BJ (cell line): ENCODE data around the gene TNRC6C. TPM values are rescaled to one million over a fixed set of nuclear protein-coding genes. Genes with fewer than 3 reads are reported as not detected.

Experiments used
- CTCF ChIA-PET: fragments of 350-600 bp; formaldehyde crosslinking; extraction: SDS; loops from one replicate; lab custom pipeline; 2021; ENCODE audit warnings: antibody characterized with exemption, inconsistent platforms; lab: Yijun Ruan, JAX
- POLR2A ChIA-PET: fragments of 300-600 bp; sonication (Branson Sonifier 250); formaldehyde crosslinking; extraction: SDS; loops from one replicate; lab custom pipeline; 2021; ENCODE audit warnings: antibody characterized with exemption; lab: Charles Lee
- DNase-seq: peaks from one replicate; pipeline ENCODE4 v3.0.0-alpha.2; 2011; ENCODE audit warnings: low read depth
- H3K27me3 ChIP-seq: 2 replicates; pipeline ENCODE4 v1.6.0; 2011; ENCODE audit warnings: low read length; ENCODE audit not compliant: control insufficient read depth, insufficient read depth
- H3K36me3 ChIP-seq: 2 replicates; pipeline ENCODE4 v1.5.1; 2011; ENCODE audit warnings: low read length; ENCODE audit not compliant: control insufficient read depth, insufficient read depth
- H3K4me3 ChIP-seq: 2 replicates; pipeline ENCODE4 v1.5.1; 2011; ENCODE audit warnings: low read depth, mild to moderate bottlenecking, control low read depth, low read length
- polyA plus RNA-seq: library from polyadenylated mRNA; depleted of rRNA; stranded (reverse); fragments of >200 nt; gene quantifications from 2 replicates; pipeline ENCODE4 v1.2.3, GENCODE V29; 2011
- TF ChIP-seq, protein P1 (sequence below): IDR thresholded peaks from 2 replicates; pipeline ENCODE4 v1.5.1; 2011; ENCODE audit warnings: low read depth, mild to moderate bottlenecking, control low read depth, inconsistent platforms, low read length, moderate library complexity; ENCODE audit not compliant: insufficient read depth

TNRC6C gene
- polyA plus RNA-seq, 1 experiment, result 0.91 TPM

DNA sequence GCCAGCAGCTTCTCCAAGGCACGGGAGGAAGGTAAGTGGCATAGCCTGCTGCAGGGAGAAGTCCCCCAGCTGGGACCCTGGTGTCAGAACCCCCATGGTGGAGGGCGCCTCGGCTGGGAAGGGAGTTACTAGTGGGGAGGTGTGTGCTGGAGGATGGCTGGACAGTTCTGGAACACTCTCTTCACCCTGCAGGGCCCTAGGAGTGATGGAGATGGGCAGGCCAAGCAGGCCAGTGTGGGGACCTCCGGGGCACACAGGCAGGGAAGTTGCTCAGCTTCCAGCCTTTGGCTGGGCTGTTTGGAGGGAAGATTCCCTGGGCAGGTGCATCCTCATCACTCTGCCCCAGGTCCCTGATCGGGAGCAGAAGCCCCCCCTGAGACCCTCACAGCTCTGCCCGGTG is 188.4 kb downstream of the TNRC6C start:
- POLR2A ChIA-PET, result no interaction called here
- Histone ChIP-seq H3K36me3 (no peaks in the 10 kb centered on the region), H3K27me3 (no peaks in the 10 kb centered on the region; the same call in 1 of the 2 replicates), H3K4me3 (no peak overlapping the region)
- CTCF ChIA-PET, result no interaction called here
- no peak for DNase-seq
- TF ChIP-seq, protein P1, sequence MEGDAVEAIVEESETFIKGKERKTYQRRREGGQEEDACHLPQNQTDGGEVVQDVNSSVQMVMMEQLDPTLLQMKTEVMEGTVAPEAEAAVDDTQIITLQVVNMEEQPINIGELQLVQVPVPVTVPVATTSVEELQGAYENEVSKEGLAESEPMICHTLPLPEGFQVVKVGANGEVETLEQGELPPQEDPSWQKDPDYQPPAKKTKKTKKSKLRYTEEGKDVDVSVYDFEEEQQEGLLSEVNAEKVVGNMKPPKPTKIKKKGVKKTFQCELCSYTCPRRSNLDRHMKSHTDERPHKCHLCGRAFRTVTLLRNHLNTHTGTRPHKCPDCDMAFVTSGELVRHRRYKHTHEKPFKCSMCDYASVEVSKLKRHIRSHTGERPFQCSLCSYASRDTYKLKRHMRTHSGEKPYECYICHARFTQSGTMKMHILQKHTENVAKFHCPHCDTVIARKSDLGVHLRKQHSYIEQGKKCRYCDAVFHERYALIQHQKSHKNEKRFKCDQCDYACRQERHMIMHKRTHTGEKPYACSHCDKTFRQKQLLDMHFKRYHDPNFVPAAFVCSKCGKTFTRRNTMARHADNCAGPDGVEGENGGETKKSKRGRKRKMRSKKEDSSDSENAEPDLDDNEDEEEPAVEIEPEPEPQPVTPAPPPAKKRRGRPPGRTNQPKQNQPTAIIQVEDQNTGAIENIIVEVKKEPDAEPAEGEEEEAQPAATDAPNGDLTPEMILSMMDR, result no peak

DNA sequence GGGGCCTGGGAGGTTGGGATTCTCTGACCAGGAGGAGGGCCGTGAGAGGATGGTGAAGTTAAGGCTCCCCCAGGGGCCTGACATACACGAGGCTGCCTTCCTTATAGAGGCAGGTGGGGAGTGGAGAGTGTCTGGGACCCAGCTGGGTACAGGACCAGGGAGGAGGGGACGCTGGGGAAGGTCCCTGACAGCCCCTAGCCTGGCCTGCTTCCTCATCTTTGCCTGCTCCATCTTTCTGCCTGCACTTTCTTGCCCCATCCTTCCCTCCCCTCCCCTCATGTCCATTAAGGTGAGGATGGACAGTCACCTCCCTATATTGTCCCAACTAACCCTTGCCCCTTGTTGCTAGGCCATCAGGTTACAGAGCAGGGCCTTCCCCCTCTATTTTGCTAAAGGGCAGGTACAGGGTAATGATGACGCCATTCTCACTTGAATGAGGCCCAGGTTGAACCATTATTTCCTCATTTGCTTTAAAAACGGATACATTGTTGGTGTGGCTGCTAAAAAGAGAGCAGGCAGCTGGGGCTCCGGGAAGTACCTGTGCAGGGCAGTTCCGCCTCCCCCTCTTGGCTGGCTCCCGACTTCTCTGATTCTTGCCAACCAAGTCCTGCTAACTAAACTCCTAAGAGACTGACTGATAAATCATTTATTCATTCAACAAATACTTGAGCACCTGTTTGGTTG is 189.0 kb downstream of the TNRC6C start:
- Histone ChIP-seq H3K27me3 (no peaks in the 10 kb centered on the region; the same call in 1 of the 2 replicates), H3K4me3 (no peak overlapping the region), H3K36me3 (no peaks in the 10 kb centered on the region)
- TF ChIP-seq, protein P1, result no peak
- POLR2A ChIA-PET, result no interaction called here
- CTCF ChIA-PET, result no interaction called here
- no peak for DNase-seq

DNA sequence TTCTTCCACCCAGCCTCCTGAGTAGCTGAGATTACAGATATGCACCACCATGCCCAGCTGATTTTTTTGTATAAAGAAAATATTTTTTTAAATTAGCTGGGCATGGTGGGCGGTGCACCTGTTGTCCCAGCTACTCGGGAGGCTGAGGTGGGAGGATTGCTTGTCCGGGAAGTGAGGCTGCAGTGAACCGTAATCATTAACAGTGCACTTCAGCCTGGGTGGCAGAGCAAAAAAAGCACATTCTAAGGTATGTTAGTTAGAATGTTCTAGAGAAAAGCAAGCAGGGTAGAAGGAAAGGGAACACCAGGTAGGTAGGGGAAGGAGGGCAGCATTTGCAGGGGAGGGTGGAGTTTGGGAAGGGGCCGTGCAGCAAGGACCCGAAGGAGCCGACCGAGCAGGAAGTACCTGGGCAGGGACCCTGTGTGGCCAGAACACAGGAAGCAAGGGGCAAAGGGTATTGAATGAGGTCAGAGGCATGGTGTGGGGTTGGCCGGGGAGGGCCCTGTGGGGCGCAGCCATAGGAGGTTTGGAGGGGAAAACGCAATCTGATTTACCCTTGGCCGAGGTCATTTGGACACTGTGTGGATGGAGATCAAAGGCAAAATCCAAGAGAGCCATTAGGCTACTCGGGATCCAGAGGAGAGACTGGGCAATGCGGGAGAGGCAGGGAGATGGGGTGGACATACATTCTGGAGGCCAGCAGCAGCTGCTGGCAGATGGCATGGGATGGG is 189.9 kb downstream of the TNRC6C start:
- H3K36me3 ChIP-seq, result no peaks in the 10 kb centered on the region
- POLR2A ChIA-PET, result no interaction called here
- no peaks in the 10 kb centered on the region; the same call in 1 of the 2 replicates for H3K27me3 ChIP-seq
- H3K4me3 ChIP-seq, result no peak overlapping the region
- TF ChIP-seq, protein P1, result no peak
- DNase-seq, result no peak
- CTCF ChIA-PET, result no interaction called here

DNA sequence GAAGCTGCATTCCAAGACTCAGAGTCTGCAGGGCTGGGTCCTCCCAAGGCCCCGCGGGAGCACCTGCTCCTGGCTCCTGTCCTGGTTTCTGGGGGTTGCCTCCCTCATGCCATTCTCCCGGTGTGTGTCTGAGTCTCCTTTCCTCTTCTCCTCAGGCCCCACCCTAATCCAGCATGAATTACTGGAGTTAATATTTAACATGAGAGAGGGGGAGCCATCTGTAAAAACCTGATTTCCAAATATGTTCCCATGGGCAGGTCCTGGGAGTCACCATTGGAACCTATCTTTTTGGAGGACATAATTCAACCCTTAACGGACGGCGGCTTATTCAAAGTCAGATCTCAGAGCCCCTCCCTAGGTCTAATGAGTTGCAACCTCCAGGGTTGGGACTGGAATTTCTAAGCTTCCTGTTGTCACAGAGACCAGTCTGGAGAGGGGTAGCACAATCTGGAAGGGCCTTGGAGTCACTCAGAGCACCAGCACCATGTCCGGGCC is 193.1 kb downstream of the TNRC6C start:
- no peaks in the 10 kb centered on the region; the same call in 1 of the 2 replicates for H3K27me3 ChIP-seq
- POLR2A ChIA-PET, result no interaction called here

More for the DNA sequence above, 193.1 kb downstream of the TNRC6C start:
- TF ChIP-seq, protein P1, result no peak
- DNase-seq, result no peak
- Histone ChIP-seq H3K4me3 (no peak overlapping the region), H3K36me3 (no peaks in the 10 kb centered on the region)
- CTCF ChIA-PET, result no interaction called here
